GM12891 (cell line): Measurements from ENCODE around the gene RUNX2.

Experiments used
- DNase-seq: peaks from one replicate; pipeline ENCODE4 v3.0.0; 2011; ENCODE audit warnings: low spot score; ENCODE audit not compliant: insufficient read length
- FAIRE-seq: peaks from 2 replicates; lab custom pipeline; 2011; peaks lifted over from hg19 to GRCh38; lab: Jason Lieb, UNC
- PAX5 ChIP-seq: IDR thresholded peaks from 2 replicates; pipeline ENCODE4 v1.6.1; 2011; ENCODE audit warnings: low read length, moderate library complexity, mild to moderate bottlenecking; ENCODE audit not compliant: insufficient read depth, severe bottlenecking
- POLR2A ChIP-seq: IDR thresholded peaks from 2 replicates; pipeline ENCODE4 v1.6.1; 2011; ENCODE audit warnings: low read depth, low read length, control low read depth
- POLR2AphosphoS5 ChIP-seq: IDR thresholded peaks from 2 replicates; pipeline ENCODE4 v1.6.1; 2011; ENCODE audit warnings: low read depth, low read length, control low read depth
- POU2F2 ChIP-seq: IDR thresholded peaks from 2 replicates; pipeline ENCODE4 v1.6.1; 2011; ENCODE audit warnings: low read depth, mild to moderate bottlenecking, control low read depth, low read length, moderate library complexity
- SPI1 ChIP-seq: IDR thresholded peaks from 2 replicates; pipeline ENCODE4 v1.6.1; 2011; ENCODE audit warnings: low read depth, low read length, control low read depth
- TAF1 ChIP-seq: IDR thresholded peaks from 2 replicates; pipeline ENCODE4 v1.6.1; 2011; ENCODE audit warnings: low read depth, low read length, control low read depth

RUNX2 gene

GRCh38 chr6:45428727-45429126 is 100.6 kb downstream of the RUNX2 start:
- no peak for FAIRE-seq
- DNase-seq = no peak
- TF ChIP-seq POLR2AphosphoS5 = no peak
- no peak for TF ChIP-seq PAX5
- no peak for TF ChIP-seq POLR2A
- TF ChIP-seq SPI1 = no peak
- no peak for TF ChIP-seq POU2F2
- no peak for TF ChIP-seq TAF1

- TF ChIP-seq PAX5 (no peak), TAF1 (no peak), POLR2A (no peak), POU2F2 (no peak), POLR2AphosphoS5 (no peak), SPI1 (no peak)
- FAIRE-seq = no peak
- no peak for DNase-seq
These were observed 102.6 kb downstream of the RUNX2 start for GRCh38 chr6:45430590-45431202.

- FAIRE-seq (no peak), DNase-seq (no peak)
- no peak for TF ChIP-seq TAF1
- TF ChIP-seq PAX5 = no peak
- TF ChIP-seq SPI1 = no peak
- no peak for TF ChIP-seq POLR2AphosphoS5
- no peak for TF ChIP-seq POU2F2
- TF ChIP-seq POLR2A = no peak
These were observed 103.4 kb downstream of the RUNX2 start for GRCh38 chr6:45431317-45432065.

- FAIRE-seq (no peak), DNase-seq (no peak)
These were observed 104.8 kb downstream of the RUNX2 start for GRCh38 chr6:45432977-45433376.

GRCh38 chr6:45433533-45434380 is 105.6 kb downstream of the RUNX2 start:
- DNase-seq (no peak), FAIRE-seq (no peak)
- no peak for TF ChIP-seq PAX5
- TF ChIP-seq TAF1 = no peak
- TF ChIP-seq POLR2A = no peak
- no peak for TF ChIP-seq SPI1
- no peak for TF ChIP-seq POLR2AphosphoS5
- no peak for TF ChIP-seq POU2F2

More at GRCh38 chr6:45432977-45433376, 104.8 kb downstream of the RUNX2 start:
- TF ChIP-seq POLR2AphosphoS5 (no peak), POLR2A (no peak), TAF1 (no peak), POU2F2 (no peak), SPI1 (no peak), PAX5 (no peak)

GRCh38 chr6:45434381-45434700 is 106.2 kb downstream of the RUNX2 start:
- no peak for FAIRE-seq
- TF ChIP-seq TAF1 = no peak
- TF ChIP-seq POU2F2 = no peak
- no peak for TF ChIP-seq SPI1
- TF ChIP-seq POLR2AphosphoS5 = no peak
- TF ChIP-seq PAX5 = no peak

GRCh38 chr6:45436544-45437438 is 108.7 kb downstream of the RUNX2 start:
- DNase-seq (no peak), FAIRE-seq (peak; percentile 48)
- TF ChIP-seq POLR2AphosphoS5 = no peak
- no peak for TF ChIP-seq PAX5
- no peak for TF ChIP-seq POLR2A
- no peak for TF ChIP-seq POU2F2
- TF ChIP-seq SPI1 = no peak
- TF ChIP-seq TAF1 = no peak

More at GRCh38 chr6:45434381-45434700, 106.2 kb downstream of the RUNX2 start:
- no peak for DNase-seq

- FAIRE-seq = no peak
- DNase-seq = no peak
- no peak for TF ChIP-seq PAX5
These were observed 109.3 kb downstream of the RUNX2 start for GRCh38 chr6:45437439-45437815.

GRCh38 chr6:45438151-45438550 is 110.0 kb downstream of the RUNX2 start:
- FAIRE-seq (no peak), DNase-seq (no peak)
- TF ChIP-seq POLR2AphosphoS5 (no peak), POU2F2 (no peak)
